GM19240 (cell line): Measurements from ENCODE around the gene ZBTB12.

Source experiments
- DNase-seq: peaks from one replicate; pipeline ENCODE4 v3.0.0; 2011; ENCODE audit warnings: low spot score; ENCODE audit not compliant: insufficient read length

The ZBTB12 gene

GRCh38 chr6:31897612-31898382 lies 4.1 kb downstream of the ZBTB12 start, which contains the start of gene EHMT2:
TSS of gene EHMT2 (minus strand) at chr6:31897698. CDS start at chr6:31897677, 21 bp downstream.
- peak; percentile 92 for DNase-seq

GRCh38 chr6:31896856-31897611 lies 4.9 kb downstream of the ZBTB12 start:
- no peak for DNase-seq

- no peak for DNase-seq
Observed at GRCh38 chr6:31896493-31896855, 5.4 kb downstream of the ZBTB12 start.

- DNase-seq: no peak
Observed at GRCh38 chr6:31892821-31893220, 9.1 kb downstream of the ZBTB12 start.

- no peak for DNase-seq
Observed at GRCh38 chr6:31889331-31889972, 12.4 kb downstream of the ZBTB12 start.

GRCh38 chr6:31888276-31889258 lies 13.3 kb downstream of the ZBTB12 start:
- DNase-seq: peak; percentile 51

- DNase-seq: no peak
Observed at GRCh38 chr6:31887173-31888007, 14.5 kb downstream of the ZBTB12 start.

- DNase-seq: no peak
Observed at GRCh38 chr6:31886541-31886991, 15.3 kb downstream of the ZBTB12 start.

GRCh38 chr6:31884528-31885035 lies 17.3 kb downstream of the ZBTB12 start:
- no peak for DNase-seq

- DNase-seq: no peak
Observed at GRCh38 chr6:31883676-31884075, 18.2 kb downstream of the ZBTB12 start.

- DNase-seq: no peak
Observed at GRCh38 chr6:31882344-31882743, 19.5 kb downstream of the ZBTB12 start.

- DNase-seq: no peak
Observed at GRCh38 chr6:31881136-31881859, 20.6 kb downstream of the ZBTB12 start.

GRCh38 chr6:31880616-31881015 lies 21.3 kb downstream of the ZBTB12 start:
- no peak for DNase-seq

GRCh38 chr6:31879901-31880300 lies 22.0 kb downstream of the ZBTB12 start:
- no peak for DNase-seq

- DNase-seq: no peak
Observed at GRCh38 chr6:31879143-31879542, 22.7 kb downstream of the ZBTB12 start.

- DNase-seq: no peak
Observed at GRCh38 chr6:31878726-31879125, 23.2 kb downstream of the ZBTB12 start, which contains the start of gene SLC44A4. TSS of gene SLC44A4 (minus strand) at chr6:31878997. CDS start at chr6:31878980, 17 bp downstream.

- DNase-seq: no peak
Observed at GRCh38 chr6:31878222-31878621, 23.7 kb downstream of the ZBTB12 start.

GRCh38 chr6:31877651-31878161 lies 24.2 kb downstream of the ZBTB12 start:
- no peak for DNase-seq
